ENCODE data around the gene NKX6-1. TPM values are rescaled to one million over a fixed set of nuclear protein-coding genes. Genes with fewer than 3 reads are reported as not detected.

Gene NKX6-1
- total and polyA plus RNA-seq, 2 donors (not counting 3 experiments of a cell fraction or from before 2014, with no cell fraction given): not detected

- dilution Hi-C loops (cut with MboI; ENCODE audit: extremely low pct_ligation_motif_present, low sequenced_read_pairs) (no loop called here), intact Hi-C loops (cut with micrococcal nuclease) (loop anchor here (10.0 kb wide), 2 partner anchors 467 to 1003 kb away; no protein-coding TSS in a partner anchor)
- no peaks in the 10 kb centered on the region for H3K4me1 ChIP-seq (ENCODE audit: control insufficient read depth, extremely low read depth, insufficient read depth, low read length)
- no peak overlapping the region for H3K4me3 ChIP-seq (replicated peaks in 1 of 3; ENCODE audit: insufficient read depth in 1 of 3, low read depth in 1 of 3, low read length in 3 of 3)
- H3K9me1 ChIP-seq (replicated peaks; ENCODE audit: control insufficient read depth, extremely low read depth, insufficient read depth, low read length): no peaks in the 10 kb centered on the region
- peaks cover 14 to 60% of the 10 kb centered on the region in 2 experiments for H3K27me3 ChIP-seq (ENCODE audit: control insufficient read depth in 2 of 2, insufficient read depth in 2 of 2, low read length in 2 of 2)
- H3K4me2 ChIP-seq (ENCODE audit: insufficient read depth, low read length): no peak overlapping the region
- H2AFZ ChIP-seq (ENCODE audit: low read depth, low read length): no peak overlapping the region
- no peak overlapping the region for H3K9ac ChIP-seq (replicated peaks; ENCODE audit: extremely low read depth, insufficient read depth, low read length)
- ChIA-PET CTCF (no interaction called here), POLR2A (no interaction called here)
- TF ChIP-seq MYC (IDR thresholded peaks at IDR 0.05; ENCODE audit: low read depth, low read length) (no peak), GATA2 (IDR thresholded peaks at IDR 0.05; ENCODE audit: insufficient read depth, insufficient read length, low read depth, low read length) (no peak), POLR2AphosphoS5 (IDR thresholded peaks at IDR 0.05; ENCODE audit: insufficient read depth, low read depth, low read length) (no peak), JUN (IDR thresholded peaks at IDR 0.05; ENCODE audit: borderline replicate concordance, insufficient read depth, insufficient read length, low read depth) (no peak), EZH2 (IDR thresholded peaks at IDR 0.05; ENCODE audit: borderline replicate concordance, low read depth, low read length, severe bottlenecking) (no peak), POLR2A (IDR thresholded peaks at IDR 0.05; ENCODE audit: low read depth, low read length) (no peak), FOS (IDR thresholded peaks at IDR 0.05; ENCODE audit: borderline replicate concordance, insufficient read depth, low read length) (no peak)
- TF ChIP-seq, protein P1, sequence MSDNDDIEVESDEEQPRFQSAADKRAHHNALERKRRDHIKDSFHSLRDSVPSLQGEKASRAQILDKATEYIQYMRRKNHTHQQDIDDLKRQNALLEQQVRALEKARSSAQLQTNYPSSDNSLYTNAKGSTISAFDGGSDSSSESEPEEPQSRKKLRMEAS (IDR thresholded peaks at IDR 0.05; ENCODE audit: insufficient read depth, insufficient read length): no peak
- TF ChIP-seq, protein P2, sequence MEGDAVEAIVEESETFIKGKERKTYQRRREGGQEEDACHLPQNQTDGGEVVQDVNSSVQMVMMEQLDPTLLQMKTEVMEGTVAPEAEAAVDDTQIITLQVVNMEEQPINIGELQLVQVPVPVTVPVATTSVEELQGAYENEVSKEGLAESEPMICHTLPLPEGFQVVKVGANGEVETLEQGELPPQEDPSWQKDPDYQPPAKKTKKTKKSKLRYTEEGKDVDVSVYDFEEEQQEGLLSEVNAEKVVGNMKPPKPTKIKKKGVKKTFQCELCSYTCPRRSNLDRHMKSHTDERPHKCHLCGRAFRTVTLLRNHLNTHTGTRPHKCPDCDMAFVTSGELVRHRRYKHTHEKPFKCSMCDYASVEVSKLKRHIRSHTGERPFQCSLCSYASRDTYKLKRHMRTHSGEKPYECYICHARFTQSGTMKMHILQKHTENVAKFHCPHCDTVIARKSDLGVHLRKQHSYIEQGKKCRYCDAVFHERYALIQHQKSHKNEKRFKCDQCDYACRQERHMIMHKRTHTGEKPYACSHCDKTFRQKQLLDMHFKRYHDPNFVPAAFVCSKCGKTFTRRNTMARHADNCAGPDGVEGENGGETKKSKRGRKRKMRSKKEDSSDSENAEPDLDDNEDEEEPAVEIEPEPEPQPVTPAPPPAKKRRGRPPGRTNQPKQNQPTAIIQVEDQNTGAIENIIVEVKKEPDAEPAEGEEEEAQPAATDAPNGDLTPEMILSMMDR (IDR thresholded peaks at IDR 0.05; ENCODE audit: extremely low read depth in 1 of 2, insufficient read depth in 1 of 2, low read depth in 1 of 2, low read length in 2 of 2): no peak
- H3K27ac ChIP-seq (ENCODE audit: insufficient read depth, low read depth, low read length): no peak overlapping the region
- no peaks in the 10 kb centered on the region for H4K20me1 ChIP-seq (replicated peaks; ENCODE audit: control insufficient read depth, extremely low read depth, insufficient read depth, low read length)
- FAIRE-seq (no peak), DNase-seq (ENCODE audit: low read depth, low spot score) (no peak)
- BruUV-seq (replicated peaks): no TSS peak
- H3K36me3 ChIP-seq (ENCODE audit: control insufficient read depth in 2 of 2, extremely low read depth in 1 of 2, insufficient read depth in 2 of 2, low read length in 2 of 2): no peaks in the 10 kb centered on the region
- no peaks in the 10 kb centered on the region for H3K9me3 ChIP-seq (replicated peaks; ENCODE audit: control insufficient read depth, insufficient read depth, low read length)
- H3K79me2 ChIP-seq (ENCODE audit: control insufficient read depth, insufficient read depth, low read length): no peaks in the 10 kb centered on the region
These were observed 8.8 kb upstream of the NKX6-1 start for GRCh38 chr4:84507941-84508340.

All from endothelial cell of umbilical vein (primary cell).